BLaER1 treated with 17β-estradiol and CSF1 and Interleukin-3, amounts not matched to agents 10 nM and 100 nM (cell line): ENCODE results near the gene IFIT1.
"Not testable (repeated sequence)": the region's sequence is repeated elsewhere in the genome, so short reads cannot be mapped to it uniquely, and the experiment has no call there.

Source experiments
- H3K27ac ChIP-seq, 11 experiments: shearing (Covaris generic); formaldehyde crosslinking; 2 replicates each; pipeline ENCODE4 v1.8.1; 2022
- H3K27me3 ChIP-seq, 11 experiments: shearing (Covaris generic); formaldehyde crosslinking; 2 replicates each; pipeline ENCODE4 v1.8.1; 2022
- H3K36me3 ChIP-seq, 11 experiments: shearing (Covaris generic); formaldehyde crosslinking; 2 replicates each; pipeline ENCODE4 v1.8.1; 2022
- H3K4me1 ChIP-seq, 10 experiments: shearing (Covaris generic); formaldehyde crosslinking; 2 replicates each; pipeline ENCODE4 v1.8.1; 2022
- H3K4me2 ChIP-seq, 11 experiments: shearing (Covaris generic); formaldehyde crosslinking; 2 replicates each; pipeline ENCODE4 v1.8.1; 2022
- H3K4me3 ChIP-seq, 10 experiments: shearing (Covaris generic); formaldehyde crosslinking; 2 replicates each; pipeline ENCODE4 v1.8.1; 2022
- H3K9ac ChIP-seq, 11 experiments: shearing (Covaris generic); formaldehyde crosslinking; 2 replicates each; pipeline ENCODE4 v1.8.1; 2022
- H3K9me3 ChIP-seq, 11 experiments: shearing (Covaris generic); formaldehyde crosslinking; replicated peaks in 1 of 11; 2 replicates each; pipeline ENCODE4 v1.8.1; 2022
- H4K20me1 ChIP-seq, 11 experiments: shearing (Covaris generic); formaldehyde crosslinking; 2 replicates each; pipeline ENCODE4 v1.8.1; 2022
- Cebpa-rat ChIP-seq, 11 experiments: shearing (Covaris generic); IDR thresholded peaks; 2 replicates each; pipeline ENCODE4 v1.8.1; 2022

The IFIT1 gene

DNA sequence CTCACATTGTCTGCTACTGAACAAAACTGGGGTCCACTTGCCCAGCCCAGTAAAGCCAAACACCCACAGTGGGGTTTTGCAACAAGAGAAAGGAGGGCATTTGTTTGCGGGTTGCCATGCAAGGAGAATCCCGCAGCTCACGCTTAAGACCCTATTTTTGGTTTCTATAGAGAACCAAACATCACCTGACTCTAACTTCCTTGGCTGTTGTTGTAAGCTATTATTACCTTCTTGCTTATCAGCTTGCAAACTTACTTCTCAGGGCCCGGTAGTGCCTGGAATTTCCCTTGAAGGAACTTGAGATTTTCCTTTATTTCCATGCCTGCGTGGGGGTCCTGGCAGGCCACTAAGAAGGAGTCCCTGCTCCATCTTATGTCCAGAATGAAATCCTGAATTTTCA is 43.9 kb upstream of the IFIT1 start:
- Histone ChIP-seq H4K20me1 (no peaks in the 10 kb centered on the region), H3K4me1 (peaks cover 44 to 83% (median 56%) of the 10 kb centered on the region in 10 experiments), H3K4me3 (no peak overlapping the region), H3K27ac (peak overlapping the region in 8 of 11 experiments; percentile 17 to 72 (median 59); a peak in 13 of 22 replicates), H3K36me3 (no peaks in the 10 kb centered on the region), H3K9ac (peak overlapping the region in 7 of 11 experiments; percentile 0 to 51 (median 30); a peak in 7 of 22 replicates), H3K27me3 (no peaks in the 10 kb centered on the region), H3K4me2 (peak overlapping the region; percentile 76 to 93 (median 81)), H3K9me3 (peaks cover 2 to 8% (median 6%) of the 10 kb centered on the region in 11 experiments; a peak in 18 of 22 replicates)
- TF ChIP-seq Cebpa-rat (IDR thresholded peaks at IDR 0.05): no peak

DNA sequence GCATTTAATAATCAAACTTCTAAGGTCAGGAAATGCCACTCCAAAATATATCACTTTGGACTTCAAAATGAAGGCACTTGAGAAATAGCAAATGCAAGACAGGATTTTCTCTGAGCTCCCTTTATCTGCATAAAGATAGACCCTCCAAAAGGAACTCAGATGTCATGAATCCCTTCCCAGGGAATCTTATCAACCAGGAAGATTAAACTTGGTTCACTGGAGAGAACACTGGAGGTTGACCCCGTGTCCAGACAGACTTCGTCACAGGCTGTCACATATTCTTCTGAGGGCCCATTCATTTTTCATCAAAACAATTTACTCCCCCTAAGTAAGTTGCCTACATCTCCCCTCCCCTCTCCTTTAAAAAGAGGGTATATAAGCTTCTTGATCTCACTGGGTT is 43.4 kb upstream of the IFIT1 start:
- TF ChIP-seq Cebpa-rat (IDR thresholded peaks at IDR 0.05): no peak
- Histone ChIP-seq H3K4me1 (peaks cover 44 to 83% (median 56%) of the 10 kb centered on the region in 10 experiments), H3K9ac (no peak overlapping the region; a peak in 1 of 22 replicates), H3K4me3 (no peak overlapping the region), H3K36me3 (no peaks in the 10 kb centered on the region), H3K9me3 (peaks cover 7 to 13% (median 11%) of the 10 kb centered on the region in 11 experiments; a peak in 19 of 22 replicates), H3K4me2 (peak overlapping the region; percentile 76 to 93 (median 81)), H3K27me3 (no peaks in the 10 kb centered on the region), H4K20me1 (no peaks in the 10 kb centered on the region), H3K27ac (peak overlapping the region in 3 of 11 experiments; percentile 54 to 72 (median 66); a peak in 5 of 22 replicates)

DNA sequence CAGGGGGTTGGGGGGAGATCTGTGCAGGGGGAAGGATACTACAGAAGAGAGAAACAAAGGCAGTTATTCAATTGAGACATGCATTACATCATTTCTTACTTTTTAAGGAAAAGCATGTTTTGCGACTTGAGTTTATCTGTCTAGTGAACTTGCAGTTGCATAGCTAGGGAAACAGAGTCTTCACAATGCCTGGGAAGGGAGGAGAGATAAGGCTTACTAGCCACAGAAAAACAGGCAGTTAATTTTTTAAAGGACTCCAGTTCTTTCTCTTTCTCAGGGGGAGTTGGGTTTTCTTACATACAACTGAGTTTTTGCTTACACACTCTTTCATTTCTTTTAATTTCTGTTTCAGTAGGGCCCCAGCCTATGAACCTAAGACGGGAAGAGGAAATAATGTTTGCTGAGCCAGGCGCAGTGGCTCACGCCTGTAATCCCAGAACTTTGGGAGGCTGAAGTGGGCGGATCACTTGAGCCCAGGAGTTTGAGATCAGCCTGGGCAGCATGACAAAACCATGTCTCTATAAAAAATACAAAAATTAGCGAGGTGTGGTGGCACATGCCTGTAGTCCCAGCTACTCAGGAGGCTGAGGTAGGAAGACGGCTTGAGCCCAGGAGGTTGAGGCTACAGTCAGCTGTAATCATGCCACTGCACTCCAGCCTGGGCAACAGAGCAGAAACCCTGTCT is 41.6 kb upstream of the IFIT1 start:
- not testable (repeated sequence) for H3K36me3 ChIP-seq, H3K27me3 ChIP-seq, H3K4me3 ChIP-seq, H4K20me1 ChIP-seq
- H3K4me1 ChIP-seq: peaks cover 44 to 82% (median 53%) of the 10 kb centered on the region in 10 experiments
- H3K9ac ChIP-seq: peak overlapping the region in 6 of 11 experiments; percentile 7 to 56 (median 30); a peak in 9 of 22 replicates
- peak overlapping the region in 9 of 11 experiments; percentile 5 to 69 (median 47); a peak in 12 of 22 replicates for H3K27ac ChIP-seq
- H3K4me2 ChIP-seq: peak overlapping the region in 10 of 11 experiments; percentile 16 to 93 (median 54); a peak in 20 of 22 replicates
- H3K9me3 ChIP-seq: peaks cover 7 to 21% (median 15%) of the 10 kb centered on the region in 11 experiments; a peak in 19 of 22 replicates

DNA sequence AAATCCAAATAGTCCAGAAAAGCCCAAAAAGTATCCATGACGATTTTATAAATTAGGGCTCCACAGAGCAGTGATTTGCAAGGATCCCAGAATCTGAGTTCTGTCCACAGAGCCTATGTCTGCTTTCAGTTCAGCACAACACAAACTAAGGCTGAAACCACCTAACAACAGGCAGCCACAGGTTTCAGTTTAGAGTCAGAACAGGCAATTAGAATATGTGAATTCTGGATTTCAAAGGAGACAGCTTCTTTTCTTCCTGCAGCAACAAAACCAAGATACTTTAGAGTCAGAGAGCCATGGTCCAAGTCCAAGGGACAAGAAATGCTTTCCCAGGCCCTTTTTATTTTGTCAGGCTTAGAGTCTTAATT is 41.0 kb upstream of the IFIT1 start:
- H3K4me2 ChIP-seq: peak overlapping the region in 9 of 11 experiments; percentile 16 to 93 (median 56); a peak in 17 of 22 replicates
- no peak overlapping the region for H3K4me3 ChIP-seq
- TF ChIP-seq Cebpa-rat (IDR thresholded peaks at IDR 0.05): no peak

DNA sequence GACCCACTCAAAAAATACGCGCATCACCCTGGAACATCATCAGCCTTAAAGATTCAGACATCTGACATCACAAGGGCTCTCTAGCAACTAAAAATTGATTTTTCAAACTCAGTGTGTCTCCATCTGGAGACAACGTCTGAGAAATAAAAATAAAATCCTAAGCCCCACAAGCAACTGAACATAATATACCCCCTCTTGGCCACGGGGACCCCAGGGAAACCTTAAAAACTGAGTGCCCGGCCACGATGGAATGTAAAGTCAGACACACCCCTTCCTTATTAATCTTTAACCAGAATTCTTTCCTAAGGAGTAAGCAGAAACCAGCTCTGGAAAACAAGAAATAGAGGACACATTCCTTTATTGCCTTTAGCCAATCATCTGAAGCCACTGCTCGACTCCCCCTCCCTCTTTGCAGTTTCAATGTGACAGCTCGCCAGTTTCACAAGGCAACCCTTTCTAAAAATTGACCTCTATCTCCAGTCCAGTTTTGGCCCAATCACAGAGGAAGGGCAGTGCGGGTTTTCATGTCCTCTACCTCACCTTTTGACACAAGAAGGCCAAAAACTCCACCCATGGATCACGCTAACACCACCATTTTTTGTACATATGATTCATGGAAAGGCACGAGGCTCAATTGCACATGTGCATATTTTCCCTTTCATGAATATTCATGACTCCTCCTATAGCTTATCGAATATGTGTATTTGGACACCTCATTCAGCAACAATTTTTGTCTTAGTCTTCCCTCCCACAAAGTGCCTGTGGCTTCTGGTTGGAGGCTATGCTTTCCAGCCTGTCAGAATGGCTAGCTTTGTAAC is 40.4 kb upstream of the IFIT1 start:
- Histone ChIP-seq H3K27ac (peak overlapping the region in 4 of 11 experiments; percentile 47 to 69 (median 54); a peak in 4 of 22 replicates), H3K27me3 (no peaks in the 10 kb centered on the region), H4K20me1 (no peaks in the 10 kb centered on the region), H3K9ac (no peak overlapping the region; a peak in 2 of 22 replicates), H3K9me3 (peaks cover 7 to 21% (median 15%) of the 10 kb centered on the region in 11 experiments; a peak in 19 of 22 replicates), H3K4me2 (peak overlapping the region in 6 of 11 experiments; percentile 16 to 93 (median 85); a peak in 9 of 22 replicates), H3K4me1 (peaks cover 36 to 69% (median 41%) of the 10 kb centered on the region in 10 experiments), H3K4me3 (no peak overlapping the region), H3K36me3 (no peaks in the 10 kb centered on the region)
- TF ChIP-seq Cebpa-rat (IDR thresholded peaks at IDR 0.05): no peak

More for the DNA sequence above, 41.0 kb upstream of the IFIT1 start:
- H3K36me3 ChIP-seq: no peaks in the 10 kb centered on the region
- H3K27ac ChIP-seq: peak overlapping the region in 9 of 11 experiments; percentile 5 to 69 (median 47); a peak in 12 of 22 replicates
- H3K9ac ChIP-seq: peak overlapping the region in 4 of 11 experiments; percentile 3 to 56 (median 34); a peak in 4 of 22 replicates
- peaks cover 7 to 21% (median 15%) of the 10 kb centered on the region in 11 experiments; a peak in 19 of 22 replicates for H3K9me3 ChIP-seq
- H4K20me1 ChIP-seq: no peaks in the 10 kb centered on the region
- peaks cover 42 to 75% (median 47%) of the 10 kb centered on the region in 10 experiments for H3K4me1 ChIP-seq
- no peaks in the 10 kb centered on the region for H3K27me3 ChIP-seq

DNA sequence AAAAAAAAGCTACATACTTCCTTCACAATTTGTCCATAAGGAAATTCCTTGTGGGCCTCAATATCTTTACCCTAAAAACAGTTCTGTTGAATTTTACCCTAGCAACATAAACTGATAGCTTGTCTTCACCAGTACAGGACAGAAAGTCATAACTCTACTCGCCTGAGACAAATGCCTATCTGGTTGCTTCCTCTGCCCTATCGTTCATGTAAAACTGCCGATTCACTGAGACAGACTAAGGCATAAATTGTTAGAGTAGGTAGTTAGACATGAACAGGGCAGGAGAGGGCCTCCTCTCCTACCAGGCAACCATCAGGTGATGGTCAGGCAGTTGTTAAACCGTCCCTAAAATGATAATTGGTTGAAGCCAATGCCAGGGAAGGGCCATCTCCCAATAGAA is 39.6 kb upstream of the IFIT1 start:
- Histone ChIP-seq H3K9me3 (peaks cover 7 to 21% (median 15%) of the 10 kb centered on the region in 11 experiments; a peak in 19 of 22 replicates), H3K9ac (no peak overlapping the region), H3K4me1 (peaks cover 28 to 61% (median 33%) of the 10 kb centered on the region in 10 experiments), H3K36me3 (no peaks in the 10 kb centered on the region), H3K27ac (no peak overlapping the region), H3K27me3 (no peaks in the 10 kb centered on the region), H3K4me3 (no peak overlapping the region), H4K20me1 (no peaks in the 10 kb centered on the region), H3K4me2 (peak overlapping the region in 2 of 11 experiments; percentile 92 to 93; a peak in 3 of 22 replicates)
- no peak for TF ChIP-seq Cebpa-rat (IDR thresholded peaks at IDR 0.05)

DNA sequence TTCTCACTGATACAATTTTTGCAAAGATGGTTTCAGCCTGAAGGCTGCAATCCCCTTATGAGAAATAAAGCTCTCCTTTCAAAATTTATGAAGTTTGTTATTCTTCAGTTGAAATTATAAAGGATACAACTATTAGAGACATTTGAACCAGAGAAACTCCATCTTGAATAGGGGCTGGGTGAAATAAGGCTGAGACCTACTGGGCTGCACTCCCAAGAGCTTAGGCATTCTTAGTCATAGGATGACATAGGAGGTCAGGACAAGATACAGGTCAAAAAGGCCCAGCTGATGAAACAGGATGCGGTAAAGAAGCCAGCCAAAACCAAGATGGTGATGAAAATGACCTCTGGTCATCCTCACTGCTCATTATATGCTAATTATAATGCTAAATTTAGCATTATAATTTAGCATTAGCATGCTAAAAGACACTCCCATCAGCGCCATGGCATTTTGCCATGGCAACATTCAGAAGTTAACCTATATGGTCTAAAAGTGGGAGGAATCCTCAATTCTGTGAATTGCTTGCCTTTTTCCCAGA is 37.0 kb upstream of the IFIT1 start:
- Histone ChIP-seq H3K27ac (no peak overlapping the region), H3K4me1 (peaks cover 11 to 35% (median 15%) of the 10 kb centered on the region in 10 experiments; a peak in 18 of 20 replicates), H4K20me1 (no peaks in the 10 kb centered on the region), H3K36me3 (no peaks in the 10 kb centered on the region), H3K9me3 (peaks cover 7 to 21% (median 15%) of the 10 kb centered on the region in 11 experiments; a peak in 19 of 22 replicates), H3K9ac (no peak overlapping the region), H3K4me2 (0 out of 22 replicates have a peak overlapping the region, but pooled peaks of 1 of the 11 experiments have one; percentile 3), H3K4me3 (no peak overlapping the region), H3K27me3 (no peaks in the 10 kb centered on the region)
- no peak for TF ChIP-seq Cebpa-rat (IDR thresholded peaks at IDR 0.05)

DNA sequence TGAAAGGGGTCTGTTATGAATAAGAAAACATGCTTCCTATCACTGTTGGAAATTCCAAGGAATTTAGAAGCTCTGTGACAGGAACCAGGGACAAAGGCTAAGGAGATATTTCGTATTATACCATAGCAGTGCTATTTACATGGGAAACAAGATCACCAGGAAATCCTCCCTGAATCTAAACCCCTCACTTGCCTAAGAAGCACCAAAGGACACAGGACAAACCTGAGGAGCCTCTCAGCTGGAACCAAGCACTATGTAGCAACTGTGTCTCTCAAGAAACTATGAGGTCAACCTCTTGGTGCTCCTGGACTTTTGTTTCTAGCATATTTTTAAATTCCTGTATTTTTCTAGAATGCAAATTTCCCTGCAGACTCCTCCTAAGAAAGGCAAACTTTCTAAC is 35.3 kb upstream of the IFIT1 start:
- no peaks in the 10 kb centered on the region for H4K20me1 ChIP-seq
- no peak for TF ChIP-seq Cebpa-rat (IDR thresholded peaks at IDR 0.05)
- no peak overlapping the region for H3K4me3 ChIP-seq
- peaks cover 7 to 21% (median 15%) of the 10 kb centered on the region in 11 experiments; a peak in 19 of 22 replicates for H3K9me3 ChIP-seq
- H3K4me2 ChIP-seq: no peak overlapping the region
- H3K27me3 ChIP-seq: no peaks in the 10 kb centered on the region
- no peak overlapping the region for H3K27ac ChIP-seq
- H3K36me3 ChIP-seq: no peaks in the 10 kb centered on the region
- no peak overlapping the region for H3K9ac ChIP-seq
- peaks cover 0 to 21% (median 0%) of the 10 kb centered on the region in 10 experiments; a peak in 7 of 20 replicates for H3K4me1 ChIP-seq
